Measurements from ENCODE around the gene OXGR1. TPM values are rescaled to one million over a fixed set of nuclear protein-coding genes. Genes with fewer than 3 reads are reported as not detected.

The OXGR1 gene
- total RNA-seq, 1 donor from 2014 or later = 0.80 TPM

- H3K27ac Mint-ChIP-seq = no peak overlapping the region
- no peaks in the 10 kb centered on the region for H3K27me3 Mint-ChIP-seq
- no peaks in the 10 kb centered on the region for H3K4me1 Mint-ChIP-seq (ENCODE audit: unreplicated experiment)
- no peak for DNase-seq (ENCODE audit: extremely low spot score, unreplicated experiment)
- H3K9me3 Mint-ChIP-seq = peaks cover 11% of the 10 kb centered on the region
- TF ChIP-seq CTCF (conservative IDR thresholded peaks at IDR 0.05) = no peak
- peaks cover 4% of the 10 kb centered on the region for H3K36me3 Mint-ChIP-seq
- no peak overlapping the region for H3K4me3 Mint-ChIP-seq
Measured at GRCh38 chr13:96967248-96967745, 27.0 kb downstream of the OXGR1 start.

- H3K9me3 Mint-ChIP-seq = peaks cover 11% of the 10 kb centered on the region
- no peaks in the 10 kb centered on the region for H3K27me3 Mint-ChIP-seq
- no peak for DNase-seq (ENCODE audit: extremely low spot score, unreplicated experiment)
- no peaks in the 10 kb centered on the region for H3K4me1 Mint-ChIP-seq (ENCODE audit: unreplicated experiment)
- H3K27ac Mint-ChIP-seq = no peak overlapping the region
- peaks cover 4% of the 10 kb centered on the region for H3K36me3 Mint-ChIP-seq
- H3K4me3 Mint-ChIP-seq = no peak overlapping the region
- TF ChIP-seq CTCF (conservative IDR thresholded peaks at IDR 0.05) = no peak
Measured at GRCh38 chr13:96966415-96967102, 27.7 kb downstream of the OXGR1 start.

- DNase-seq (ENCODE audit: extremely low spot score, unreplicated experiment) = no peak
- Mint-ChIP-seq H3K27me3 (no peaks in the 10 kb centered on the region), H3K9me3 (no peaks in the 10 kb centered on the region), H3K27ac (no peak overlapping the region), H3K36me3 (no peaks in the 10 kb centered on the region), H3K4me3 (no peak overlapping the region), H3K4me1 (ENCODE audit: unreplicated experiment) (no peaks in the 10 kb centered on the region)
- TF ChIP-seq CTCF (conservative IDR thresholded peaks at IDR 0.05) = no peak
Measured at GRCh38 chr13:96963786-96964475, 30.3 kb downstream of the OXGR1 start.

- Mint-ChIP-seq H3K27me3 (no peaks in the 10 kb centered on the region), H3K27ac (no peak overlapping the region), H3K36me3 (no peaks in the 10 kb centered on the region)
Measured at GRCh38 chr13:96960379-96960778, 33.9 kb downstream of the OXGR1 start.

GRCh38 chr13:96958286-96958891, 35.9 kb downstream of the OXGR1 start:
- no peaks in the 10 kb centered on the region for H3K36me3 Mint-ChIP-seq
- H3K27ac Mint-ChIP-seq = no peak overlapping the region
- H3K4me3 Mint-ChIP-seq = no peak overlapping the region
- peak; percentile 85 for TF ChIP-seq CTCF (conservative IDR thresholded peaks at IDR 0.05)
- H3K27me3 Mint-ChIP-seq = no peaks in the 10 kb centered on the region
- H3K9me3 Mint-ChIP-seq = no peaks in the 10 kb centered on the region
- H3K4me1 Mint-ChIP-seq (ENCODE audit: unreplicated experiment) = no peaks in the 10 kb centered on the region
- DNase-seq (ENCODE audit: extremely low spot score, unreplicated experiment) = no peak

More at GRCh38 chr13:96960379-96960778, 33.9 kb downstream of the OXGR1 start:
- Mint-ChIP-seq H3K4me3 (no peak overlapping the region), H3K9me3 (no peaks in the 10 kb centered on the region), H3K4me1 (ENCODE audit: unreplicated experiment) (no peaks in the 10 kb centered on the region)
- TF ChIP-seq CTCF (conservative IDR thresholded peaks at IDR 0.05) = no peak
- DNase-seq (ENCODE audit: extremely low spot score, unreplicated experiment) = no peak

Data from type B pancreatic cell (in vitro differentiated cells).